LHCN-M2 (cell line): ENCODE results near the gene CLOCK. TPM values are rescaled to one million over a fixed set of nuclear protein-coding genes. Genes with fewer than 3 reads are reported as not detected.

Experiments used
- DNase-seq: peaks from one replicate; pipeline ENCODE4 v3.0.0-alpha.2; 2012; ENCODE audit warnings: low read depth
- total RNA-seq: library from RNA; depleted of rRNA; stranded (reverse); fragments of >200 nt; gene quantifications from 2 replicates; pipeline ENCODE4 v1.2.3, GENCODE V29; 2014

CLOCK gene
- total RNA-seq, 1 experiment from 2014 or later = 40.0 TPM

GRCh38 chr4:55540271-55540670 is 6.4 kb downstream of the CLOCK start:
- DNase-seq = no peak

GRCh38 chr4:55539658-55540057 is 7.1 kb downstream of the CLOCK start:
- DNase-seq = no peak

GRCh38 chr4:55538531-55538930 is 8.2 kb downstream of the CLOCK start:
- DNase-seq = no peak

GRCh38 chr4:55534306-55534705 is 12.4 kb downstream of the CLOCK start:
- no peak for DNase-seq

GRCh38 chr4:55530691-55531090 is 16.0 kb downstream of the CLOCK start:
- no peak for DNase-seq

GRCh38 chr4:55530167-55530566 is 16.5 kb downstream of the CLOCK start:
- no peak for DNase-seq

GRCh38 chr4:55528491-55528890 is 18.2 kb downstream of the CLOCK start:
- no peak for DNase-seq

GRCh38 chr4:55524844-55525571 is 21.7 kb downstream of the CLOCK start:
- peak; percentile 14 for DNase-seq

GRCh38 chr4:55518442-55518841 is 28.3 kb downstream of the CLOCK start:
- DNase-seq = no peak

- DNase-seq = no peak
Measured at GRCh38 chr4:55517526-55518229, 29.0 kb downstream of the CLOCK start.

GRCh38 chr4:55512922-55513571 is 33.7 kb downstream of the CLOCK start:
- DNase-seq = no peak

- no peak for DNase-seq
Measured at GRCh38 chr4:55512077-55512476, 34.6 kb downstream of the CLOCK start.

- no peak for DNase-seq
Measured at GRCh38 chr4:55510685-55511084, 36.0 kb downstream of the CLOCK start.

- peak; percentile 2 for DNase-seq
Measured at GRCh38 chr4:55509266-55509665, 37.4 kb downstream of the CLOCK start.

GRCh38 chr4:55507612-55508011 is 39.1 kb downstream of the CLOCK start:
- DNase-seq = no peak

GRCh38 chr4:55503169-55503568 is 43.5 kb downstream of the CLOCK start:
- peak; percentile 80 for DNase-seq

GRCh38 chr4:55500072-55500471 is 46.6 kb downstream of the CLOCK start:
- DNase-seq = no peak

- DNase-seq = no peak
Measured at GRCh38 chr4:55499495-55499894, 47.2 kb downstream of the CLOCK start.

- DNase-seq = peak; percentile 44
Measured at GRCh38 chr4:55498051-55498450, 48.7 kb downstream of the CLOCK start.

GRCh38 chr4:55491486-55491885 is 55.2 kb downstream of the CLOCK start:
- peak; percentile 32 for DNase-seq

- no peak for DNase-seq
Measured at GRCh38 chr4:55488716-55489115, 58.0 kb downstream of the CLOCK start.

GRCh38 chr4:55485821-55486220 is 60.9 kb downstream of the CLOCK start:
- peak; percentile 51 for DNase-seq

- DNase-seq = no peak
Measured at GRCh38 chr4:55483315-55483714, 63.4 kb downstream of the CLOCK start.
